MV-4-11 (cell line): ENCODE data around the gene TMEM154.
"Not testable (repeated sequence)": the region's sequence is repeated elsewhere in the genome, so short reads cannot be mapped to it uniquely, and the experiment has no call there.

ENCODE experiments used
- DNase-seq: peaks from one replicate; lab custom pipeline; 2025; lab: John Stamatoyannopoulos, UW

TMEM154 gene

DNA sequence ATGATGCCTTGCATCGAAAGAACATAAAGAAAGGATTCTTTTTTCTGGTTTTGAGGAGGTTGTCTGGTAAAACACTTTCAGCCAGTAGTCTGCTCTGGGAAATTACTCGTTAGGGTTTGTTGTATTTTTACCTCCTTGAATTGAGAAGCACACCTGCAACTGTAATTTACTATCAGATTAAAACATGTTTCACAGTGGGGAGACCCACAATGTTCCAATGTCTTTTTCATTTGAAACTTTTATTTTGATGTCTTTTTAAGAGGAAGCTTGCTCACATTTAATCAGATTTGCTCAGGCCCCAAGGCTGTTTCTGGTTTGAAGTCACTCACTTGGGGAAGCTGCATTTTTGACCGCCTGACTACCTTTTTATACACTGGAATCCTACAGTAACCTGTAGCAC lies 12.0 kb downstream of the TMEM154 start:
- DNase-seq: no peak

DNA sequence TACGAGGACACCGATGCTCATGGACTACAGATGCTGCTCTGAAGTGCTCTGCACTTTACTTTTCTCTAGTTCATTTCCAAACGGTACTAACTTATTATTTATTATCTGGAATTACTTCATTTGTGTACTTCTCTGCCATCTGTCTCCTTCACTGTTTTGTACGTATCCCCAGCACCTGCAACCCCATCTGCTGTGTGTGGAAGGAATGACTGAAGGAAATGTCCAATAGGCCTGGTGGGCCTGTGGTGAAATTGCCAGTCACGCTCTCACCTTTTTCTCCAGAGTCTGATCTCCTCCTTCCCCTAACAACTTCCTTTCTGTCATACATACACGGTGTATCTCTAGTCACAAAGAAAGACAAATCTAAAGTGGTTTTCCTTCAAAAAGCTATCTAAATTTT lies 12.9 kb downstream of the TMEM154 start:
- DNase-seq: no peak

DNA sequence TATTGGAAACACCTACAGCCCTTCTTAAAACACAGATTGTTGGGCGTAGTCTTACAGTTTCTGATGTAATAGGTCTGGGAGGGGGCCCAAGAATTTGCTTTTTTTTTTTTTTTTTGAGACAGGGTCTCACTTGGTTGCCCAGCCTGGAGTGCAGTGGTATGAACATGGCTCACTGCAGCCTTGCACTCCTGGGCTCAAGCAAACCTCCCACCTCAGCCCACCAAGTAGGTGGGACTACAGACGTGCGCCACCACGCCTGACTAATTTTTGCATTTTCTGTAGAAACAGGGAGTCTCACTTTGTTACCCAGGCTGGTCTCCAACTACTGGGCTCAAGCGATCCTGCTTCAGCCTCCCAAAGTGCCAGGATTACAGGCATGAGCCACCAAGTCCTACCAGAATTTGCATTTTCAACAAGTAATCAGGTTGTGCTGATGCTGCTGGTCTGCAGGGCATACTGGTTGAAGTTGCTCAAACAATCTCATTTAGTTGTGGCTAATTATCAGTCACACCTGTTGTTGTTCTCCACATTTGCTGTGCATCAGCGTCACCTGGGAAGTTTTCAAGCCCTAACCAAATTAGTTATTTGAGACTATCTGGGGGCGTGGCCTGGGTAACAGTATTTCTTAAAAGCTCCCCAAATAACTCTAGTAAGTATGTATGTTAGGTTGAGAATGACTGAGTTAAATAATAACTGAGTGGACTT lies 14.0 kb downstream of the TMEM154 start:
- DNase-seq: no peak

DNA sequence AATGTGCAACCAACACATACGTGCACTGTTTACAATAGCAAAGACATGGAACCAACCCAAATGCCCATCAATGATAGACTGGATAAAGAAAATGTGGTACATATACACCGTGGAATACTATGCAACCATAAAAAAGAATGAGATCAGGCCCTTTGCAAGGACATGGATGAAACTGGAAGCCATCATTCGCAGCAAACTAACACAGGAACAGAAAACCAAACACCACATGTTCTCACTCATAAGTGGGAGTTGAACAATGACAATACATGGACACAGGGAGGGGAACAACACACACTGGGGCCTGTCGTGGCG lies 15.8 kb downstream of the TMEM154 start:
- not testable (repeated sequence) for DNase-seq

DNA sequence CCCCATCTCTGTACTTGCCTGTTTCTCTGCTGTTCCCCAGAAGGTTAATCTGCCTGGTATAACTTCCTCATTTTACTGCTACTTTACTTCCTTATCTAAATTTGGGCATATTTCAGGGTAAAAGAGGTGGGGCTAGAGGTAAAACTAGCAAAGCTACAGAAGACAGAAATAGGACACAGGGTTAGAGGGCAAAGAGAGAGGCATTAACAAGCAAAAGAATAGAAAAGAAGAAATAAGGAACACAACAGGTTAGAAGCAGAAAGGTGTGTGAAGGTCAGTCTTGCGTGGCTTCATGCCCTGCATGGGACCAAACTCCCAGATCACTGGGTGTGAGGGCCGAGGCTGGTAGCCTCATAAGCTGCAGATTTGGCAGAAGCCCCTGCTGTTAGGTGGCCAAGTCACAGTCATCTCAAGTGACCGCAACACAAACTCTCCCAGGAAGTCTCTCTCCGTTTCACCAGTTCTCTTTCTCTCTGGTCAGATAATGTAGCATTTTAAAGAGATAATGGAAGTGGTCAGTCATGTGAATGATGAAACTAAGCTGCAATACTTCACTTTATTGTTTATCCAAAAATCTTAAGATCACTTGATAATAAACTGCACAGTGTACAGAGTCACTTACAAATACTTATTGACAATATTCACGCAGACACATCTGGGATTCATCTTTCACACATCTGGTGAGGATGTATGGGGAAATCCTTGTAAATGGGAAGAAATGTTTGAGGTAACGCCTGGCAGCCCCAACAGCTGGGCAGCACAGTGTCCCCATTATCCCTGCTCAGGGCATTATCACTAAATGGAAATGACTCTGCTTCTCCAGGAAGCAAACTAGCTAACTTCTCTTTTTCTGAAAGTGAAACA lies 16.4 kb downstream of the TMEM154 start:
- peak; percentile 83 for DNase-seq

DNA sequence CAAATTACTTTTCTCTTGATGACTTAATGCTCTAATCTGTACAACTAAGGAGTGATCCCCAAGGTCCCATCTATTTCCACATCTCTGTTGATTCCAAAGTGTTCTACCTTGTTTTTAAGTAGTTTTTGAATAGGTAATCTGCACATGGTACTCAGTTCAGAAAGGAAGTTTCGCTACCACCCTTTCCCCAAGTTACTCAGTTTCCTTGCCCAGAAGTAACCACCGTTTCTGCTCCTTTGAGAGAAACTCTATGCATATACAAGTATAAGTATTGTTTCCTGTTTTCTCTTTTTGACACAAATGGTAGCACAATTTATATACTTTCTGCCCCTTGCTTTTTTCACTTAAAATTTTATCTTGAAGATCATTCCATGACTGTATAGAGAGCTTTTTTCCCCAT lies 18.1 kb downstream of the TMEM154 start:
- no peak for DNase-seq

DNA sequence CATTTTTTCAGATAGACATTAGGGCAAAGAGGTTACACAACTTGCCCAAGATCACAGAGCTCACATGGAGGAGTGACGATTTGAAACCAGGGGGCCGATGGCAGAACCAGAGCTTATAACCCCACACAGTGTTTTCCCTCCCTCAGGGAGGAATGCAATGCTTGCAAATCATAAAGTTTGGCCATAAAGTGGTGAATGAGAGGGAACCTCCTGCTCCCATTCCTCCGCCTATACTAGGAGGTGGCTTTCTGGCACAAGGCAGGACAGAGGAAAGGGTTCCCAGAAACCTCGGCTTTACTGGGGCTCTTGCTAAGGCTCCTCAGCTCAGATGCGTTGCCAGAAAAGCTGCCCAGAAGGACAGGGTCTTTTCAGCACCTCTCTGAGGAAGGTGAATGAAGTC lies 19.3 kb downstream of the TMEM154 start:
- peak; percentile 39 for DNase-seq

DNA sequence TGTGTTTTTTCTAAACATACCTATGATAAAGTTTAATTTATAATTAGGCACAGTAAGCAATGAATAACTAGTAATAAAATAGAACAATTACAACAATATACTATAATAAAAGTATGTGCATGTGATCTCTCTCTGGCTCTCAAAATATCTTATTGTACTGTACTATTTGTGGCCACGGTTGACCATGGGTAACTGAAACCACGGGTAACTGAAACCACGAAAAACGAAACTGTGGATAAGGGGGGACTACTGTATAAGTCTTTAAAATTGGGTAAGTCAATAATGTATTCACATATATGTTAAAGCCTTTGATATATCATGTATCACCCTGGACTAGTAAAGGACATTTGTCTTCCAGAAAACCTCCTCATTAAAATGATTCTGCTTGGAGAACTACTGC lies 20.0 kb downstream of the TMEM154 start:
- peak; percentile 75 for DNase-seq

DNA sequence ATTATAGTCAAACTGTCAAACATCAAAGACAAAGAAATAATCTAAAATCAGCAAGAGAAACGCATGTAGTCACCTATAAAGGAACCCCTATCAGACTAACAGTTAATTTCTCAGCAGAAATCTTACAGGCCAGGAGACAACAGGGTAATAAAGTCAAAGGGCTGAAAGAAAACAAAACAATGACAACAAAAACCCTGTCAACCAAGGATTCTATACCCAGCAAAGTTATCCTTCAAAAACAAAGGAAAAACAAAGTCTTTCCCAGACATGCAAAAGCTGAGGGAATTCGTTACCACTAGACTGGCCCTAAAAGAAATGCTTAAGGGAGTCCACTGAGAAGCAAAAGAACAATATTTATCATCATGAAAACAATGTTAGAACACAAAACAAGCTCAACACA lies 22.1 kb downstream of the TMEM154 start:
- DNase-seq: no peak

DNA sequence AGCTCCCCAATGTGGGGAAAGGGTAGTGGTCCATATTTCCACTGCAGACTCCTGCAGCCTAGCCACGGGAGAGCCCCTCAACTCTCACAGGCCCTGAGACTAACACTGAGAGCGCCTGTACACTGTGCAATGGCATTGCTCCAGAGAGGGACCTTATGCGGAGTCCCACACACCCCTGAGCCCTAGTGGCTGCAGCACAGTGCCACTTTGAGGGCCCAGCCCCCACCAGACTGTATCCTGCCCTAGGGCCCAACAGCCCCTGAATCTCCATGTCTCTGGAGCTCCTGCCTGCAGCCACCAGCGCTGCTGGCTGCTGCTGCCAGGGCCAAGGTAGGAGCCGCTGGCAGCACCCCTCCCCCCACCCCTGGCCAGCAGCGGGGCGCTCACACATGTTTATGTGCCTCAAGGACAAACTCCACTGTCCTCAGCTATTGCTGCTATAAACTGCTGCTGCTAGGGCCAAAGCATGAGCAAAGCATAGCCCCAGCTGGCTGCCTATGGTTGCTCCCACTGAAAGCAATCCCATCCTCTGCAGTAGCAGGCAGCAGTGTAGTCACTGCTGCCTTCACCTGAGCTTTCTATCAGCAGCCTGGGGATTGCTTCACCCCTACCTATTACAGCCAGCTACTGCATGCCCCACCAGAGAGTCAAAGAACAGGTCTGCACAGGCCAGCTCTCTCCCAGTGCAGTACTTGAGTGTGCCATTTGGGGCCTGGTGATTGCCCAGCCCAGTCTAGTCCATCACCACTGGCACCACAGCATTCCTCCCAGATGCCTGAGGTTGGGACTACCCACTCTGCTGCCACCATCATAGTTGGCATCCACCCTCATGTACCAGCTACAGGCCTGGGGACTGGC lies 24.3 kb downstream of the TMEM154 start:
- no peak for DNase-seq

DNA sequence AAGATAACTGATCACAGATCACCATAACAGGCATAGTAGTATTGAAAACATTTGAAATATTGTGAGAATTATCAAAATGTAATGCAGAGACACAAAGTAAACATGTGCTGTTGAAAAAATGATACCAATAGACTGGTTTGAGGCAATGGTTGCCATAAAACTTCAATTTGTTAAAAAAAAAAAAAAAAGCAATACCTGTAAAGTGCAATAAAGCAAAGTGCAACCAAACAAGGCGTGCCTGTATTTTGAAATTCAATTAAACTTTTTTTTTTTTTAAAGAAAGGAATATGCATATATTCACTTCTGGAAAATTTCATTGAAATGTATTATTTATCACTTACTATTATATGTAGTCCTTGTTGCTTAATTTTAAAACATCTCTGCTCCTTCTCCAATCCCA lies 27.7 kb downstream of the TMEM154 start:
- no peak for DNase-seq

DNA sequence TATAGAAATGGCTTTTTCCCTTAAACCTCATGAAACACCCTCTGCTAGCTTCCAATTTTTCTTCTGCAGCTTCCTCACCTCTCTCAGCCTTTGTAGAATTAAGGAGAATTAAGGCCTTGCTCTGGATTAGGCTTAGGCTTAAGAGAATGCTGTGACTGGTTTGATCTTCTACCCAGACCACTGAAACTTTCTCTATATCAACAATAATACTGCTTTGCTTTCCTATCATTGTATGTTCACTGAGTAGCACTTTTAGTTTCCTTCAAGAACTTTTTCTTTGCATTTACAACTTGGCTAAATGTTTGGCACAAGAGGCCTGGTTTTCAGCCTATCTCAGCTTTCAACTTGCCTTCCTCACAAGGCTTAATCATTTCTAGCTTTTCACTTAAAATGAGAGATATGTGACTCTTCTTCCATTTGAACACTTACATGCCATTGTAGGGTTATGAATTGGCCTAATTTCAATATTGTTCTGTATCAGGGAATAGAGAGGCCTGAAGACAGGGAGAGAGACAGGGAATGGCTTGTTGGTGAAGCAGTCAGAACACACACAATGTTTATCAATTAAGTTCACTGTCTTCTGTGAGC lies 28.2 kb downstream of the TMEM154 start:
- DNase-seq: no peak

DNA sequence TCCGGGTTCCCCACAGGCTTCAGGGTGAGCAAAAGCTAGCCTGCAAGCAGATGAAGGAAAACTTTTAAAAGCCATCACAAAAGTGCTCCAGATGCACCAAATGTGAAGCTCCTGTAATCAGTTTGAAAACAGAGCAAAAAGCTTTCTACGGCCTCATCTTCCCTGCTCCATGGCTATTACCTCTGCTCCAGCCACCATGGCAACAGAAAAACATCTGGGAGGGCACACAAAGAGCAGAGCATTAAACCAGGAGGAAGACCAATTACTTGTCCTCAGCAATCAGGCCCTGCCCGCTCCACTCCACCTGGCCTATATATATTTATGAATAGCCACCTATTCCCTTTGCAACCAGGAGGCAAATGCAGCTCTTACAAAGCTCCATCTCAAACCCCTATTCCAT lies 33.6 kb downstream of the TMEM154 start:
- no peak for DNase-seq

DNA sequence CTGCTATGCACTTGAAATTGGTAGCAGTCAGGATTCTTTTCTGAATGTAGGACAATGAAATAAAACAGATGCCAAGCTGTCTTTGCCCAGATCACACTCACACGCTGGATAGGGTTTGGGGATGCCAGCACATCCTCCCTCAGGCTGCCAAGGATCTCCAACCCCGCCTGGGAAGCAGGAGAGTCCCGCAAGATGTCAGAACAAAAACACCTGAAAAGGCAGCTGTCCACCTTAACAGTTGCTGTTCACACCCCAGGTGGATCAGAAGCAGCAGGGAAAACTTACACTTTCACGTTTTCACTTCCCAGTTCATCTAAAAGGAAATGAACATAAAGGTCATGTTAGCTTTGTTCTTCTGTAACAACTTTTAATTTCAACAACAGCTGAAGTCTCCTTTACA lies 35.7 kb downstream of the TMEM154 start:
- peak; percentile 9 for DNase-seq

DNA sequence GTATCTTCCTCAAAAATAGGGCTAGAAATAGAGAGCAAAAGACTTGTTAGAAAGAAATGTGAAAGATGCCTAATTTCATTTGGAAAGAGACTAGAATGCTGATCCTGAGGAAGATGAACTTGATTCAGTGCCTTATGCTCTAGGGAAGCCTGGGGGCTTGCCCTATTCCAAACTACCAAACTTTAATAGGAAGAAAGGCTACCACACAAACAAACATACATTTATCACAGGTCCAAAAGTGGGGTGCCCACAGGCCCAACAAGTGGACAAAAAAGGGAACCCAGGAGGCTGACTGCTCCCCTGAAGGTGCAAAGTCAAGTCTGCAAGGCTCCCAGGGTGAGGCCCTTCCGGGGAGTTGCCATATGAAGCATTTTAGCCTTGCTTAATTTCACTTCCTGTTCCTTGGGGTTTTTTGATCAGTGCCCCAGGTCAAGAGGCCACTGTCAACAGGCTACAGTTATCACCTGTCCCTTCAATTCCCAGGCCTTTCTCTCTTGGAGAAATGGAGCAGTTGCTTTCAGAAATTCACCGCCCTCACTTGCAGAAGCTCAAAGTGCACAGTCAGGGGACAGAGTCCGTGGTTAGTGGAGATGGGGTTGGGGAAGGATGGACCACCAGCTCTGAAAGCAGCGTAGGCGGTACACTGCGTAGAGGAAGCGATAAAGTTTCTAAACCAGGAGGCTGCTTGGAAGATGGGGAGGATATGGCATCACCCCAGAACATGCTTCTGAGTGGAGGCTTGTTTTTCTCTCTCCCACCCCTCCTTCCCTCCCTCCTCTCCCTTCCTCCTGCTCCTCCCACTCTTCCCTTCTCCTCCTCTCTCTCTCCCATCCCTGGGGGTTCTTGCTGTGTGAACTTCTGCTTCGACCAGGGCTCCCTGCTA lies 36.4 kb downstream of the TMEM154 start:
- DNase-seq: peak; percentile 93

DNA sequence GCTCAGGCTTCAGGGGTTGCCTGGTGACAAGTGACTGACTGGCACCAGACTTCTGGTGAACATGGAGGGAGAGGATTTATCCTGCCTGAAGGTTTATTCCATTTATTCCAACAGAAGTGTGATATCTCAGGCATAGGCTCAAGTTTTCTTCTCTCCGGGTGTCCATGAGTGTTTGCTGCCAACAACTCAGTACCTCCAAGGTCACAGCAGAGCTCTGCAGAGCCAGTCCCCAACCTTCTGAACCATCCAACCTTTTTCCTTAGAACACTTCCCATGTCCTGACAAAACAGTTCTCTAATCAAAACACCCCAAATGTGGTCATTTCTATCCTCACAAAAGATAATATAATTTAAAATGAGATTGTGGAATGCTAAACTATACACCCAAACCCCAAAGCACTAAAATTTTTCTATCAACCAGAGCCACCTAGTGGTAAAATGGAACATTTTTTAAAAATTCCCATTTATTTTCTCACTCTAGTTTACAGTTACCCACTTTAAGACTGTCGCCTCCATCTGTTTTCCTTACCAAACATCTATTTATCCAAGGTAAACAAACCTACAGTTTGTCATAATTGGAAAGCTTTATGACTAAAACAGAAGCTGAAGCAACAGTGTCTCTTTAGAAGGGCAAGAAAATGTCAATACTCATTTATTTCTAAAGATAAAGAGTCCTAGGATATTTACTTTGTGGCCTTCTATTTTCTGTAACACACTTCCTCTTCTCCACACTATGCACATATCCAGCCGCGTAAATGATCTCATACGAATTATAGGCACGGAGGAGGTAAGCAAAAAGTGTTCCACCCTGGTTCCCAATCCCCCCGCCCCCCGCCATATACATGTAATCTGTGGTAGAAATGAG lies 39.5 kb downstream of the TMEM154 start:
- DNase-seq: peak; percentile 25

DNA sequence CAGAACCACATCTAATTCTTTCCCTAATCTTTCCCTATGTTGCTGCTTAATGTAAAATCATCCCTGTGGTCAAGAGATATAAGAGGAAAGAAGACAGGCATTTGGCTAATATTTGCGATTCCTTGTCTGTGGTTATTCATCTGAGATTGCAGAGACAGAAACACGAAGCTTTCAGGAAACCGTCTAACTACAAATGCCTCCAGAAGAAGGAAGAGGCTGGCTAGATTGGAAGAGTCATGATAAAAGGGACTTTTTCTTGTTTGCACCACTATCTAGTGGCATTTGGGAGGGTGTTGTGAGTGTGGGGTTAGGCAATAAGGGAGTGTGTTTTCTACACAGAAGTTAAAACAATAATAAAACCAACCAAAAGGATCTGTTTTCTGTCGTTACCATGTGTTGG lies 43.9 kb downstream of the TMEM154 start:
- DNase-seq: no peak

DNA sequence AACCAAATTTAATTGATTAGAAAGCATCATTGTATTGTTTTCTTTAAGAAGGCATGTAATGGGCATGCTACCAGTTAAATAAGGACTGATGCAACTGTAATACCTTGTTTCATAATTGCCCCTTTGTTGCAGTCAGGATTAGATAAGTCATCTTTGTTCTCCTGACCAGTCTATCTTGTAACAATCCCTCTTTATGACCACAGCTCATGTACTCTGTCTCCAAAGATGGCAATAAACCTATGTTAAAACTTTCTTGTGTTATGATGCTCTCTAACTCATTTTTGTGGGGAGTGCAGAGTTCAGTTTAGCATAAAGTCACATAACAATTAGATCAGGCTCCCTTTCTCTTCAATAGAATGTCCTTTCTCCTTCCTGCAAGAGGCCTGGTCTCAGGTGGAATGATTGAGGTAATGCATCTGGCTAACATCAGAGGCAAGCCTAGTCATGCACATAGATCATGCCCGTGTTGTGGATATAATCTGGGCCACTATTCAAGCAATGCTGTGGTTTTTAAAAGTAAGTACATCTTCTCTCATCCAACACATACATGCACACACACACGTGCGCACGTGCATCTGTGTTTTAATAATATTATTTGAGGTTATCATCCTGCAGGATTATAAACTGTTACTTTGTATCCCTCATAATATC lies 45.6 kb downstream of the TMEM154 start:
- DNase-seq: peak; percentile 45

DNA sequence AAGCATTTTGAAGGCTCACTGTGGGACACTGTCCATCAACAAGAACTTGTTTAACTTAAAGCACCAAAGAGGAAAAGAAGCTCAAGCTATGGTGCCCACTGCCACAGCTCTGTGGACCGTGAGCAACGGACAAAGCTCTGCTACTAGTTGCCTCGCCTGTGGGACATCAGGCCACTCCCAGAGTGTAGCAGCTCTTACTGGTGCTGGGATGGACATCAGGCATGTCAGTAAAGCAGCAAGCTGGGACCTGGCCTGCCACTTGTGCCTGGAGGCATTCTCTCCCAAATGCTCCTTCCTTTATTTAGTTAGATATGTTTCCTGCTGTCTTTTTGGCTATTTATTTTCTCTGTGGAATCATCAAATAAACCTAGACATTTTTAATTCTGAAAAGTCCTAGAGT lies 46.7 kb downstream of the TMEM154 start:
- no peak for DNase-seq

DNA sequence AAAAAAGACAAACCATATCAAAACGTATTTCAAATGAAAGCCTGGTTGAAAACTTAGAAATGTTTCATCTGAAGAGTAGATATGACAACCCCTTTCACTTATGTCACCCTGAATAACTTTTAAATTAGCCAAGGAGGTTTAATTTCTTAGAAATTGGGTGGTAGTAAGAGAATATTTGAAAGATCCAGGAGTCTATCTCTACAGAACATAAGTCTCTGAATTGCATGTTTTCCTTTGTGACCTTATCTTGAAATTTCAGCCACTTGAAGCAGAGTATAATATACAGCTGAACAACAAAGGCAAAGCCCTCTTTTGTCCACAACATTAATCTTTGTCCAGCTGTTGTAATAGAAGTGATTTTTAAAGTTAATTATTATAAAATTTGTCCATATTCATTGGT lies 49.5 kb downstream of the TMEM154 start:
- DNase-seq: no peak
